ENCODE results near the gene LRRC32. TPM values are rescaled to one million over a fixed set of nuclear protein-coding genes. Genes with fewer than 3 reads are reported as not detected.
"Not testable (repeated sequence)": the region's sequence is repeated elsewhere in the genome, so short reads cannot be mapped to it uniquely, and the experiment has no call there.

Gene LRRC32
- total RNA-seq, 1 donor from 2014 or later = 136 TPM

DNA sequence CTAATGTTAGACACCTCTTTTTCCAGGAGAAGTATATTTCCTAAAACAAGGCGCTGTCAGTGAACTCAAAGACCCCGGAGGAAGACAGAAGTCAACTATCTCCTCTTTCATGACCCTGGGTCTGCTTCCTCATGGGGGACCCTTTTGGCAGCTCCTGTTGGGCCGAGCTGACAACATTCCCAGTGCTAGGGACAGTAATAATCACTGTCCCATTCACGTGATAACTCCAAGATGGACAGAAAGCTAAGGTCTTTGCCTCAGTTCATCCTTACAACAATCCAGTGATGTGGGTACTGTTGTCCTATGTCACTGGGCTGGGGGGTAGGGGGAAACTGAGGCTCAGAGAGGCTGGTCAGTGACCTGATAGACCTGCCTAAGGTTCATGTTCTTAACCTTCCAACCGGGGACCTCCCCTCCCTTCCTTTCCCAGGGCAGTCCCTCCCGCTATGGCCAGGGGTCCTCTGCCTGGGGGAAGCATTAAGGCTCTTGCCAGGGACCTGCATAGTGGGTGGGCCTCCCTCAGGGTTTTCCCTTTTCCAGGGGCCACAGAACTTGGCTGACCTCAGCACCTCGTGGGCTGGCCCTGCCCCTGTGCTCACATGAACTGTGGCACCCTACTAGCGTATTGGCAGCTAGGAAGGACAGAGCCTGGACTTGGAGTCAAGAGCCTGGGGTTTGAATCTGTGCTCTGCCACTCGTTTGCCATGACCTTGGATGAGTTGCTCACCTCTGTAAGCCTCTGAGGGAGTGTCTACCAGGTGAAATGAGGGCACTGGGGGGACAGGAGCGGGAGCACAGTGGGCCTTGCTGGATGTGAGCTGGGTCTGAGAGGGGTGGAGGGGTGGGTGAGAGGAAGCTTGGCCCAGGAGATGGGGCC is 53.6 kb downstream of the LRRC32 start:
- DNase-seq (ENCODE audit: low spot score) = no peak

- peak; percentile 87 for DNase-seq (ENCODE audit: low spot score)
These were observed 54.6 kb downstream of the LRRC32 start for GRCh38 chr11:76615950-76616349.

DNA sequence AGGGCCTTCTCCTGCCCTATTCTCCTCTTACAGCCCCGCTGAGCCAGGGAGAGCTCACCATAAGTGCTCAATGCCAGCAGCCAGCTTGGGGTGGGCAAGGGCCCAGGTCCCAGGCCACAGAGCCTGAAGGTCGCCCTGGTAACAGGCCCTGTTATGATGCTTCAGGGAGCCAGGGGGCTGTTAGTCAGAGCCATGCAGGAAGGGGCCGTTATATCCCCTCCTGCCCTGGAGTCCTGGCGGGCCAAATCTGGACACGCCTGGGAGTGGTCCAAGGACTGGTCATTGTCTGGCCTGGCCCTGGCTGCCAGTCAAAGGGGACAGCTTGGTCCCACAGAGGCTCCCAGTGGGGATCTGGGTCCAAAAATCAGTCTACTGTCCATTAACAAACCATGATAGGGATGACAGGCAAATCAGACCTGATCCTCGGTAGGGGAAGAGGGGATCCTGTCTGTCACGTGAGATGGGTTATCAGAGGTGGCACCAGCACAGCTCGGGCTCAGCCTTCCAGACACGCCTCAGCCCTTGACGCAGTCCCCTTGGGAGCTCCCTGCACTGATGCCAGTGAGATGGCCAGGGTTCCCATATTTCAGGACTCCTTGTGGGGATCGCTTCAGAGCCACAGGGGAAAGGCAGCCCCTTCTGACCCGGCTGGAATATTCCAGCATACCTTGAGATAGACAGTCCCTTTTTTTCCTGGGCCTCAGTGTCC is 55.9 kb downstream of the LRRC32 start:
- DNase-seq (ENCODE audit: low spot score) = peak; percentile 93

GRCh38 chr11:76613901-76614300 is 56.6 kb downstream of the LRRC32 start:
- peak; percentile 59 for DNase-seq (ENCODE audit: low spot score)

DNA sequence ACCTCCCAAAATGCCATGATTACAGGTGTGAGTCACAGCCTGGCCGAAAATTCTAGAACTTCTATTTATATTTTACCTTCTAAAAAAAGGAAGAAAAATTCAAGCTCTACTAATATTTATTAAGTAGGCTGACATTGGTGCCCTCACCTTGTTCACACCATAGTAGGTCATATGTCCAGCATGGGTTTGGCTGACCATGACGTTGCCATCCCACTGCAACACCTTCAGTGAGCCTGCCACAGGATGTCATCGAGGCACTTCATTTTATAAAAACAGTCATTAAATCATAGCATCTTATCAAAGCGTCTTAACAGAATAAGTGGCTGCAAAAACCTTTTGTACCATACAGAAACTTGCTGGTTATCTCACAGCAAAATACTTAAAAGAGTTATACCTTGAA is 58.3 kb downstream of the LRRC32 start:
- peak; percentile 57 for DNase-seq (ENCODE audit: low spot score)

DNA sequence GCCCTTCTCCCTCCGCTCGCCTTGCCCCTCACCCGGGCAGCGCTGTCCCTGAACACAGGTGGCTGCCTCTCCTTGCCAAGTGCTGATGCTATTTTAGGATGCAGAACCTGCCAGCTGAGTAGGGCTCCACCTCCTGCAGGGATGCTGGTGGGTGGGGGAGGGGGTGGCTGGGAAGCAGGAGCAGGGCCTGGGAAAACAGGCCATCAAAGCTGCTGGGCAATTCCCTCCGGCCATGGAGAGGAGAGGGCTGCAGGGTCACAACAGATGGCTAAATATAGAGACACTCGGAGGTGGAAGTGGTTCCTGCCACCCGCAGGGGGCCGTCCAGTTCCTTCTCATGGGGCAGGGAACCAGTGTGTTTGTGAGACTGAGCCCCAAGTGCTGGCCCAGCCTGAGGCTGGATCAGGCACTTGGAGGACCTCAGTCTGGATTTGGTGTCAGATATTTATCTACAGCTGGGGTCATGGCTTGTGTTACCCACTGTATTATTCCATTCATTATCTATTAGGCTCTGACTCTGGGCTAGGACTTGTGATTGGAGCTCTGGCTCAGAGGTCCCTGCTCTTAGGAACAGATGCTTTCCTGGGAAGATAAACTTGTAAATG is 59.6 kb downstream of the LRRC32 start:
- peak; percentile 84 for DNase-seq (ENCODE audit: low spot score)

- DNase-seq (ENCODE audit: low spot score) = peak; percentile 45
These were observed 60.2 kb downstream of the LRRC32 start for GRCh38 chr11:76610371-76610770.

DNA sequence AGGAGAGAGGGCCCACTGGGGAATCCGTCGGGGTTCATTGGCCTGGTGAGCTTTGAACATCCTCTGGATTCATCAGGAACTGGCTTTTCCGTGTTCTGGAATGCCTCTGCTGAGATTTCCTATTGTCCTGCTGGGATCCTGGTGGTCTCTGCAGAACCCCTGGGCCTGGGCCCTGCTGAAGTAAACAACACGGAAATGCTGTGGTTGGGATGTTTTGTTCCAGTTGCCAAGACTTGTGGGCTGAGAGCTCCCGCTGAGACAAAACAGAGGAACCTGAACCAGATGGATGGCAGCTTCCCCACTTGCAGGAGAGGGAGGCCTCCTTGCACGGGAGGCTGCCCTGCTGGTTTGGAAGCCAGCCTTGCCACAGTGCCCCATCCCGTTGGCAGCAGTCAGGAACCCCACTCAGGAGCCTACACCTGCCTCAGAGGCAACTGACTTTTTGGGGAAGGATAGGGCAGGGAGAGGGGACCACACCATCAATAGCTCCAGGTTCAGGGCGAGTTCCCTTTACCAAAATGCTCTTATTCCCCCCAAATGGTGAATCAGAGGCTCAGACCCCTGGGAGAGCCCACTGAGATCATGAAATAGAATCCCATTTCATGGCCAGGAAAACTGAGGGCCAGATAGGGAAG is 60.7 kb downstream of the LRRC32 start:
- DNase-seq (ENCODE audit: low spot score) = peak; percentile 74

DNA sequence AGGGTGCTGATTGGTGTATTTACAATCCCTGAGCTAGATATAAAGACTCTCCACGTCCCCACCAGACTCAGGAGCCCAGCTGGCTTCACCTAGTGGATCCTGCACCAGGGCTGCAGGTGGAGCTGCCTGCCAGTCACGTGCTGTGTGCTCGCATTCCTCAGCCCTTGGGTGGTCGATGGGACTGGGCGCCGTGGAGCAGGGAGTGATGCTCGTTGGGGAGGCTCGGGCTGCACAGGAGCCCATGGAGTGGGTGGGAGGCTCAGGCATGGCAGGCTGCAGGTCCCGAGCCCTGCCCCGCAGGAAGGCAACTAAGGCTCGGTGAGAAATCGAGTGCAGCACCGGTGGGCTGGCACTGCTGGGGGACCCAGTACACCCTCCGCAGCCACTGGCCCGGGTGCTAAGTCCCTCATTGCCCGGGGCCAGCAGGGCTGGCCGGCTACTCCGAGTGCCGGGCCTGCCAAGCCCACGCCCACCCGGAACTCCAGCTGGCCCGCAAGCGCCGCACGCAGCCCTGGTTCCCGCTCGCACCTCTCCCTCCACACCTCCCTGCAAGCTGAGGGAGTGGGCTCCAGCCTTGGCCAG is 61.6 kb downstream of the LRRC32 start:
- peak; percentile 73 for DNase-seq (ENCODE audit: low spot score)

DNA sequence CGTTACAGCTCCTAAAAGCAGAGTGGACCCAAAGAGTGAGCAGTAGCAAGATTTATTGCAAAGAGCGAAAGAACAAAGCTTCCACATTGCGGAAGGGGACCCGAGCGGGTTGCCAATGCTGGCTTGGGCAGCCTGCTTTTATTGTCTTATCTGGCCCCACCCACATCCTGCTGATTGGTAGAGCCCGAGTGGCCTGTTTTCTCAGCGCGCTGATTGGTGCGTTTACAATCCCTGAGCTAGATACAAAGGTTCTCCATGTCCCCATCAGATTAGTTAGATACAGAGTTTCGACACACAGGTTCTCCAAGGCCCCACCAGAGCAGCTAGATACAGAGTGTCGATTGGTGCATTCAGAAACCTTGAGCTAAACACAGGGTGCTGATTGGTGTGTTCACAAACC is 62.3 kb downstream of the LRRC32 start:
- DNase-seq (ENCODE audit: low spot score) = not testable (repeated sequence)

Other genes starting within 250 kb of the LRRC32 start
- 15.4 TPM for gene EMSY, start 225.7 kb downstream of the LRRC32 start, total RNA-seq
- gene TSKU, start 112.6 kb upstream of the LRRC32 start, total RNA-seq = 185 TPM
- gene ACER3, start 190.2 kb upstream of the LRRC32 start, total RNA-seq = 46.5 TPM

All from mesenteric fat pad (tissue), 1 donor.